Amniotic epithelial cell (primary cell): ENCODE measurements around the gene SPAAR.
A peak's percentile ranks its signal among the peaks of the same experiment; 100 is the strongest.
"Not testable (repeated sequence)": the region's sequence is repeated elsewhere in the genome, so short reads cannot be mapped to it uniquely, and the experiment has no call there.

Experiments
- DNase-seq: peaks from one replicate; pipeline ENCODE4 v3.0.0-alpha.2; 2010; ENCODE audit warnings: low read depth

SPAAR gene

GRCh38 chr9:35909274-35909673 is at the start of gene SPAAR:
Gene SPAAR, plus strand, starts transcription at chr9:35909490. Its CDS starts 974 bp downstream, at chr9:35910464.
- no peak for DNase-seq

- DNase-seq, result no peak
Measured at GRCh38 chr9:35859990-35860339, 49.3 kb upstream of the SPAAR start.

- DNase-seq, result no peak
Measured at GRCh38 chr9:35861161-35861897, 48.0 kb upstream of the SPAAR start.

- DNase-seq, result no peak
Measured at GRCh38 chr9:35862328-35862727, 47.0 kb upstream of the SPAAR start.

- DNase-seq, result no peak
Measured at GRCh38 chr9:35863583-35863982, 45.7 kb upstream of the SPAAR start.

GRCh38 chr9:35864695-35865255 is 44.5 kb upstream of the SPAAR start:
- no peak for DNase-seq

- no peak for DNase-seq
Measured at GRCh38 chr9:35867538-35867937, 41.8 kb upstream of the SPAAR start.

- no peak for DNase-seq
Measured at GRCh38 chr9:35868933-35869332, 40.4 kb upstream of the SPAAR start.

GRCh38 chr9:35869621-35870216 is 39.6 kb upstream of the SPAAR start:
- no peak for DNase-seq

GRCh38 chr9:35870351-35870923 is 38.9 kb upstream of the SPAAR start, which contains the start of gene OR13J1:
Gene OR13J1, minus strand, starts transcription at chr9:35870401. Its CDS starts 0 bp downstream, at chr9:35870401.
- DNase-seq, result no peak

GRCh38 chr9:35871545-35871944 is 37.7 kb upstream of the SPAAR start:
- no peak for DNase-seq

- DNase-seq, result no peak
Measured at GRCh38 chr9:35872505-35872904, 36.8 kb upstream of the SPAAR start.

- peak; percentile 58 for DNase-seq
Measured at GRCh38 chr9:35882263-35882848, 26.9 kb upstream of the SPAAR start.

GRCh38 chr9:35882996-35883395 is 26.3 kb upstream of the SPAAR start:
- peak; percentile 61 for DNase-seq

GRCh38 chr9:35884908-35885307 is 24.4 kb upstream of the SPAAR start:
- DNase-seq, result not testable (repeated sequence)

- DNase-seq, result peak; percentile 60
Measured at GRCh38 chr9:35891646-35892045, 17.6 kb upstream of the SPAAR start.

GRCh38 chr9:35892051-35892450 is 17.2 kb upstream of the SPAAR start:
- no peak for DNase-seq

- DNase-seq, result no peak
Measured at GRCh38 chr9:35896570-35896969, 12.7 kb upstream of the SPAAR start.

GRCh38 chr9:35897376-35898099 is 11.8 kb upstream of the SPAAR start:
- DNase-seq, result not testable (repeated sequence)

- no peak for DNase-seq
Measured at GRCh38 chr9:35898337-35898736, 11.0 kb upstream of the SPAAR start.

GRCh38 chr9:35899021-35899420 is 10.3 kb upstream of the SPAAR start:
- DNase-seq, result no peak

GRCh38 chr9:35903049-35903448 is 6.2 kb upstream of the SPAAR start:
- peak; percentile 63 for DNase-seq
